ENCODE measurements around the gene PHF5A.
"Not testable (repeated sequence)": the region's sequence is repeated elsewhere in the genome, so short reads cannot be mapped to it uniquely, and the experiment has no call there.

The PHF5A gene

GRCh38 chr22:41487037-41487935 is 18.8 kb upstream of the PHF5A start:
- DNase-seq (ENCODE audit: low read depth) = no peak

GRCh38 chr22:41485033-41485432 is 16.5 kb upstream of the PHF5A start:
- no peak for DNase-seq (ENCODE audit: low read depth)

GRCh38 chr22:41482319-41482935 is 13.9 kb upstream of the PHF5A start:
- DNase-seq (ENCODE audit: low read depth) = no peak

GRCh38 chr22:41481925-41482318 is 13.4 kb upstream of the PHF5A start:
- no peak for DNase-seq (ENCODE audit: low read depth)

- DNase-seq (ENCODE audit: low read depth) = no peak
These were observed 12.8 kb upstream of the PHF5A start for GRCh38 chr22:41481131-41481830.

GRCh38 chr22:41480397-41480735 is 11.9 kb upstream of the PHF5A start:
- no peak for DNase-seq (ENCODE audit: low read depth)

GRCh38 chr22:41479671-41480396 is 11.3 kb upstream of the PHF5A start:
- no peak for DNase-seq (ENCODE audit: low read depth)

- DNase-seq (ENCODE audit: low read depth) = no peak
These were observed 10.5 kb upstream of the PHF5A start for GRCh38 chr22:41478891-41479521.

- no peak for DNase-seq (ENCODE audit: low read depth)
These were observed 10.0 kb upstream of the PHF5A start for GRCh38 chr22:41478473-41478872.

GRCh38 chr22:41474872-41475451 is 6.5 kb upstream of the PHF5A start:
- DNase-seq (ENCODE audit: low read depth) = no peak

- no peak for DNase-seq (ENCODE audit: low read depth)
These were observed 3.1 kb upstream of the PHF5A start for GRCh38 chr22:41471568-41471967.

- DNase-seq (ENCODE audit: low read depth) = no peak
These were observed 2.4 kb upstream of the PHF5A start for GRCh38 chr22:41470886-41471285.

- no peak for DNase-seq (ENCODE audit: low read depth)
These were observed 843 bp upstream of the PHF5A start for GRCh38 chr22:41469218-41469851.

- no peak for DNase-seq (ENCODE audit: low read depth)
These were observed 6.6 kb downstream of the PHF5A start for GRCh38 chr22:41461901-41462300.

GRCh38 chr22:41460071-41460470 is 8.4 kb downstream of the PHF5A start:
- DNase-seq (ENCODE audit: low read depth) = not testable (repeated sequence)

GRCh38 chr22:41459431-41459830 is 9.1 kb downstream of the PHF5A start:
- DNase-seq (ENCODE audit: low read depth) = no peak

GRCh38 chr22:41458161-41458728 is 10.2 kb downstream of the PHF5A start:
- no peak for DNase-seq (ENCODE audit: low read depth)

GRCh38 chr22:41448189-41448808 is 20.2 kb downstream of the PHF5A start:
- peak; percentile 82 for DNase-seq (ENCODE audit: low read depth)

GRCh38 chr22:41447435-41448188 is 20.9 kb downstream of the PHF5A start:
- peak; percentile 38 for DNase-seq (ENCODE audit: low read depth)
